GM18867 (cell line): ENCODE measurements around the gene CABLES2.
A peak's percentile ranks its signal among the peaks of the same experiment; 100 is the strongest.
"Not testable (repeated sequence)": the region's sequence is repeated elsewhere in the genome, so short reads cannot be mapped to it uniquely, and the experiment has no call there.

Experiments
- ATAC-seq: cut with Tn5 transposase; IDR thresholded peaks from one replicate; pipeline ENCODE4 v1.9.1; 2021; ENCODE audit warnings: mild to moderate bottlenecking, moderate library complexity; ENCODE audit not compliant: unreplicated experiment

Gene CABLES2

DNA sequence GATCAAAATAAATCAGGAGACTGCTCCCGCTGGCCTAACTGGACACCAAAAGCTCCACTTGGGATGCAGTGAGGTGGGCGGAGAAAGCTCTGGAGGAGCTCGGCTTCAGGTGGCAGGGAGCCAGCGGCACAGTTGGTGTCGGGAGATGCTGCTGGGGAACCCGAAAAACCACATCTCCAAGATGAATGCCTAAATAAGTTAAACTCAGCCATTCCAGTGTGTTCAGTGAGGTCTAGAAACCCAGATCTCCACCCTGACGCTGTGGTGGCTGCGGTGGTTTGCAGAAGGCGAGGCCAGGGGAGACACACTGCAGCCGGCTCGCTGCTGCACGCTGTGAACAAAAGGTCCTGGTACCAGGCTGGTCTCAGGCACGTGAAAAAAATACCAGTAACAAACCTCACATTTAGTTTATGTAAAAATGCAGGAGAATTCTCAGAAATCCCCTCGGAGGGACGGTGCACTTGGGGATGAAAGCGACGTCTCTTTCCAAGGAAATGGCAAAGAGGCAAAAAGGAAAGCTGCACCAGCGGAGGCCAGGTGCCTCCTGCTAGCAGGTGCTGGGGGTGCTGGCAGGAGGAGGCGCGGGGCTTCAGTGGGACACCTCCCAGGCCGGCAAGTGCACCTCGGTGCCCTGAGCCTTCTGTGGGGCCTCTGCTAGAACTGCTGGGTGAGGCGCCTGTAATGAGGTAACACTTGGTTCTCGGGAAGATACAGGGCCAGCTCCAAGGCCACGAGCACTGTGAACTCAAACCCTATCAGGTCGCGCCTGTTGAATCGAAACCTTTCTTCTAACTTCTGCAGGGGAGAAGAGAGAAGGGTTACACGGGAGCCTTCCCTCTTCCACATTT is 16.5 kb downstream of the CABLES2 start:
- ATAC-seq: no peak

DNA sequence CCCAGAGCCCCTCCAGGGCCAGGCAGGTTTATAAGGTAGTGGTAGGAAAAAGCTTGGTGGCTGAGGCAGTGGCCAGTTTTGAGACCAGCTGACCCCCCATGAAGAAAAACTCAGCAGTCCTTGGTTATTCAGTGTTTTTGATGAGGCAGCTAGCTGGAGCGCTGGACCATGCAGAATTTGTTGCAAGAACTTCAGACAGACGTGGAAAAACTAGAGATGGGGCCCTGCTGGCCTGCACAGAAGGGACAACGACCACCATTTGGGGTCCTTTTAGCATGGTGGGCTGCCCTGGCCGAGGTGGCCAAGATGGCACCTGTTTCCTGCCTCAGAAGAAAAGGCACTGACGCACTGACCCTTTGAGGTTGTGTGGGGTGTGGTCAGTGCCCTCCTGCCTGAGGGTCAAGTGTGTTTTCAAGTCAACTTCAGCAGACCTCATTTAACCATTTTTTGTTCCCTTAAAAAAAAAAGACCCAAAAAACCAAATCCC is 17.4 kb downstream of the CABLES2 start:
- ATAC-seq: no peak

DNA sequence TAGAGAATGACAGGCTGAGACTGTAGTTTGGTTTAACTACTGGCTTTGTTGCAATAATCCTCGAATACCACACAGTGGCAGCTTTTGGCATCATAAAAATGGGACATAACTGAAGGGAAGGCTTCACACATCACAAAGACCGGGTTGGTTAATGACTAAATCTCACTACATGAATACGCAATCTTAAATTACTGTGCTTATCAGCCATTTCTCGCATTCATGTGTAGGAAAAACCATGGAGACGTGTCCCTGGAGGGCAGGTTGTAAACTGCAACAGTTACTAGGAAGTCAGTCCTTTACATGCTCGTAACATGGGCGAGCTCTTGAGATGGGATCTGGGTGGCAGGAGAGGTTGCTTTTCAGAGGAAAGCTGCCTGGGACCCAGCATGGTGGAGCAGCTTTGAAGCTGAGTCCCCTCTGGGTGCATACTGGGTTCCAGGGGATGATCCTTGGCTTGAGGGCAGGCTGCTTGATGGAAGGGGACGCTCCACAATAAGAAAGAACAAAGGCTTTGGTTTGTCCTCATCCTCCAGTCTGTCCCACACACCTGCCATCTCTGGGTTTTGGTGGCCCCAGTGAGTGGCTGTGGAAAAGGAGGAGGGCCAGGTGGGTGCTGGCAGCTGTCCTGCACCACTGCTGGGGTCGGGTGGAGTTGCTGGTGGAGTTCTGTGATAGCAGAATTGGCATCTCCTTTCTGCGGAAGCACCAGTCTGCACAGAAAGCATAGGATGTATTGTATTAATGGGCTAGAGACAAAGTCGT is 18.1 kb downstream of the CABLES2 start:
- ATAC-seq: no peak

DNA sequence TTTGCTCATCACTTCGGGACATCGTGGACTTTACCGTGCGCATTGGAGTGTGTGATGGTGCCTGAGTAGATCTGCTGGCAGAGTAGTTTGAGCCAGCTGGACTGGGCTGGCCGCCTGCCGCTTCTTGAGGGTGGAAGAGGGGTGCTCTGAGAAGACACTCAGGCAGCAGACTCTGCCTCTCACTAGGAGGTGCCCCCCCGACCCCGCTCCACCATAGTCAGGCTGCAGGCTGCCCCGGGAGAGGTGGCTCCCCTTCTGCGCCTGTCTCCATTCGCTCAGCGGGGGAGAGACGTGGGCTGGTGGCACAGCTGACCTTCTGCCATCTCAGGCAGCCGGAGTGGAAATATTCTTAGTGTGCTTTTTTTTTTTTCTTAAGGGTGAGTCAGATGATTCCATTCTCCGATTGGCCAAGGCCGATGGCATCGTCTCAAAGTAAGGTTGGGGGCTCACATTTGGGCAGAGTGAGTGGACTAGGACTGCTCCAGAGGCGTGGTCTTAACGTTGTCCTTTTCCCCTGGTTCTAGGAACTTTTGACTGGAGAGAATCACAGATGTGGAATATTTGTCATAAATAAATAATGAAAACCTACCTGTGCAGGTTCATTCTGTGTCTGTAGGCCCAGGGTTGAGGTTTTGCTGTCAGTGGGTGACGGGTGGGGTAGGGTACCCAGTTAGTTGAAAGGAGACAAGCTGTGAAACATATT is 19.0 kb downstream of the CABLES2 start:
- ATAC-seq: no peak

DNA sequence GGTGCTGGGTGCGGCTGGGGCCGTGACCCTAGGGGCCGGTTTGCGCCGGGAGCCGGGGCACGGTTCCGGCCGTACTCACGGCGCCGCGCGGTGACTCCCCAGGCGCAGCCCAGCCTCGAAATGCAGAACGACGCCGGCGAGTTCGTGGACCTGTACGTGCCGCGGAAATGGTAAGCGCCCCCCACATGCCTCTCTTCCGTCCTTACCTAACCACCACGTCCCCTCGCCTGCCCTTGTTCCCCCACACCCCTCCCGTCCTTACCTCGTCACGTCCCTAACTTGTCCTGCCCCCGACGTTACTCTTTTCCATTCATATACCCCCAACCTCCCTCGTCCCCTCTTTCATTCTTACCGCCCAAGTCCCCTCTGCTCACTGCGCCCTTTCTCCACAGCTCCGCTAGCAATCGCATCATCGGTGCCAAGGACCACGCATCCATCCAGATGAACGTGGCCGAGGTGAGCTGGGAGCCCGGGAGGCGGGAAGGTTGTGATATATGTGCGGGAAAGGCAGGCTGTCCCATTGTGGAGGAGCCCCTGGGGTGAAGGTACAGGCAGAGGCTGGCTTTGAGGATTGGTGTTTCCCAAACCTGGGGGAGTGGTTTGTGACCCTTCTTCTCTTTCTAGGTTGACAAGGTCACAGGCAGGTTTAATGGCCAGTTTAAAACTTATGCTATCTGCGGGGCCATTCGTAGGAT is 19.7 kb downstream of the CABLES2 start:
- ATAC-seq: no peak

DNA sequence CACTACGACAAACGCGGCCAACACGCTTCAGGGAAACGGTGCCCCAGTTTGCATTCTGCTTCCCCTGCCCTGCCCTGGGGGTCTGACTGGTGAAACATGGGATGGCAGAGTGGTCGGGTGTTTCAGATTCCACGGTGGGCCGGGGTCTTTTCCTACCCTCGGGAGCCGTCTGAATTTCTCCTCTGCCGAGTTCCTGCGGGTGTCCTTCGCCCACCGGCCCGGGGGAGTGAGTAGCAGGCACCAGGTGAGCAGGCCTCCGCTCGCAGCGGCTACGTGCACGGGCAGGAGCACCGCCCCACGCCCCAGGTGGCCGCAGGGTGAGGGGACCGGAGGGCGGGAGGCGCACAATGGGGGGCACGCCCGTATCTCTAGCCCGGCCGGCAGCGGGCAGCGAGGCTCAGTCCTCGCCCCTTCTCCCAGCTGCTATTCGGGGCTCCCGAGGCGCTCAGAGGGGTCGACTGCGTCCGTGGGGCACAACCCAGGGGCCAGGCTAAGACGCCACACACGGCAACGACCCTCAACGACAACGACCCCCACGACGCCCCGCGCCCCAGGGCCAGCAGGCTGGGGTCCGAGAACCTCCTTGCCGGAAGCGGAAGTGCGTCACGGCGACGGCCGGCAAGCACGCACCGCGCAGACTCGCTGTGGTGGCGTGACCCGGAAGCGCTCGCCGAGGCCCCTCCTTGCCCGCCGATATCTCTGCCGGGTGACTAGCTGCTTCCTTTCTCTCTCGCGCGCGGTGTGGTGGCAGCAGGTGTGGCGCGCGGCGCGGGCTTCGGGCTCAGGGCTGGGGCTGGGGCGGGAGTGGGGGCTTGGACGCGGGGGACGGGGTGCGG is 20.5 kb downstream of the CABLES2 start, which contains the start of gene RPS21:
TSS of gene RPS21 (plus strand) at position 721 of the 836 bp plus-strand sequence. CDS start 236 bp downstream, outside the sequence.
- ATAC-seq: peak; percentile 83

DNA sequence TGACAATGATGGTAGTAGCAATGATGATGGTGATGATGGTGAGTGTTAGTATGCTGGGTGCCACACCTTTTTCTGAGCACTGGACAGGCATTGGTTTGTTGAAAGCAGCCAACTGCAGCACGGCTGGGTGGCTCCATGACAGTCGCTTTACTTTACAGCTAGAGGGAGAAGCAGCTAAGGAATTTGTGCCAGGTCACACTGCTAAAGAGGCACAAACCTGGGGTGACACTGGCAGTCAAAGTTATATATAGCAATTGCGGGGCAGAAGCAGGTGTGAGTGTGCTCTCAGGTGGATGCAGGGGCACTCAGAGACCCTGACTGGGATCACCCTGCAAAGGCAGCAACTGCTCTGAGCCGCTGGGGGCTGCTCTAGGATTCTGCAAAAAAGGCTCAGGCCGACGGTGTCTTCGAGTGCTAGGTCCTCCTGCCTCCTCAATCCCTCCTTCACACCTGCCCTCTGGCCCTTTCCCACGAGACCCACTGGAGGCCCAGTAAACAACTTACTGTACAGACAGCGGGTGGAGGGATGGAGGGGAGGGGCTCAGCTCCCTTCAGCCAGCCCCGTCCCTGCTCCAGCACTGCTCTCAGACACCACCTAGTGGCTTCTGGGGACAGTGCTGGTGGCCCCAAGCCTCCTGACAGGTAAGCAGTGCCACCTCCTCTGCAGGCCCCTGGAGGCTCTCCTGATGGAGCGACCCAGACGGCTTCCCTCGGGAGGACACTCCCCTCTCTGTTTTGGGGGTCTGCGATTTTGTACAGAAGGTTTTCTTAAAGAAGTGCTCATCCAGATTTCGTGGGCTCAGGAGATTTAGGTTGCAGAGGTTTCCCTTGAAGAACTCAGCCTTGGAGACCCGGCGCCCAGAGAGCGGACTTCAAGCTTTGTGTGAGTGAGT is 24.5 kb downstream of the CABLES2 start:
- ATAC-seq: peak; percentile 53

DNA sequence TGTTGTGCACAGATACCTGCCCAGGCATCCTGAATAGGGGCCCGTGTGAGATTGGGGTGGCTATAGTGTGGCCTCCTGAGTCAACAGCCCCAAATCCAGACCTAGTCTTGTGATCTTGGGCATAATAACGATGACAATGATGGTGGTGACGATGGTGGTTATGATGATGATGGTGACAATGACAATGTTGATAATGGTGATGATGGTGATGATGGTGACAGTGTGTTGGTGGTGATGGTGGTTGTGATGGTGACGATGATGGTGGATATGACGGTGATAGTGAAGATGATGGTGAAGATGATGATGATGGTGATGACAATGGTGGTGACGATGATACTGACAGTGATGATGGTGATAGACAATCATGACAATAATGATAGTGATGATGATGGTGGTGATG is 25.2 kb downstream of the CABLES2 start:
- ATAC-seq: no peak

DNA sequence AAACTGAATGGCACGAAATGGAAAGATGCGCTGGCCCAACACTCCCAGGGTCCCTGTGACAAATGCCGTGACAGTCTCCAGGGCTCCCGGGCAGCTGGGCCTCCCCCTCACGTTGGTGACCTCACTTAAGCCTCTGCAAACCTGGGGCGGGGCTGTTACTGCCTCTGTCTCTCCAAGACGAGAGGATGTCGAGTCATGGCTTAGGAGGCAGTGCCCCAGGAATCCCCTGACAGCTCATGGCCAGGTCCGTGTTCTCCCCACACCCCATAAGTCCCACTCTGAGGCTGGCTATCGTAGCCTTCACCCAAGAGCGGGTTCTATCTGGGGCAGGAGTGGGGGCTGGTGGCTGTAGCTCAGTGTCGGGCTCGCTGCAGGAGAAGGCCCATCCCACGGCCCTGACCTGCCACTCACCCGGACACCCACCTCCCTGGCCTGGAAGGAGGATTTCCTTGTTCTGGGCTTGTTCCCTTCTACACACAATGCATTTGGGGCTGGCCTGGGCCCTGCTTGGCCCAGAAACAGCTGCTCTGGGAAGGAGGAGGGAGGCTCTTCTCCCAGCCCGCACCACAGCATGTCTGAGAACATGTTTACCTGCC is 25.8 kb downstream of the CABLES2 start:
- no peak for ATAC-seq

DNA sequence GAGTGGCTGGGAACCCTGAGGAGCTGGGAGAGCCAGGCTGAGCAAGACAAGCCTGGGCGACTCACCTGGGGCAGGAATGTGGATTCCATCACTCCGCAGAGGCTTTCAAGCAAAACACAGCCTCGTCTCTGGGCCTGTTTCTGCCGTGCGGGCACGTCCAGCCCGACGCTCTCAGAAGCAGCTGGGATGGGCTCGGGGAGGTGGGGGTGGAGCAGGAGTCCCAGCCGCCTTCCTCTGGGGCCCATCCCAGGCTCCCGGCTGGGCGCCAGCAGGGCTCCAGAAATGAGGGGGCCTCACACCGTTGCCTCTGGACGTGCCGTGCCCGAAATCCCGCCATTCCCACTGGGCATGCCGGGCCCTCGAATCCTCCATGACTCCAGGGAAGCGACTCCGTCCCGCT is 28.9 kb downstream of the CABLES2 start:
- no peak for ATAC-seq

DNA sequence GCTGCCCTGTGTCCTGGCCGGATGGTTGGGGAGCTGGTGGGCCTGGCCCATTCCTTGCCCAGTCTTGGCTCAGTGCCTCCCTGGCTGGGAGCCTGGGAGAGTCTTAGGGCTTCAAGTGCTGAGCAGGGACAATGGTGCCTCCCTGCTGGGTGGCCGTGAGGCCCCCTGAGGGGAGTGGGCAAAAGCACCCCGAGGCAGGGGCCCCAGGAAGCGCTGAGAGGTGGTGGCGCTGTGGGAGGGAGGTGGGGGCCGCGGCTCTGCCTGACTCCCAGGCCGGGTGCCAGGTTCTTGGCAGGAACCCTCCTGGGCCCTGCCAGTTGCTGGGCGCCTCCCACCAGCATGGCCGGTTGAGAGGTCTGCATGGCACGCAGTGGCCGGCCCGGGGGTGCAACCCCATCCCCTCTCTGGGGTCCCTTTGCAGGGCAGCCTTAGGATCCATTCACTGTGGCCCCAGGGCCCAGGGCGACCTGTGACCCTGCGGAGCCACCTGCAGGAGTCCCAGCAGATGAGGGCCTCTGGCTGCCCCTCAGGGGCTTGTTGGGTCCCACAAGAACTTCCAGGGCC is 29.4 kb downstream of the CABLES2 start:
- ATAC-seq: no peak

DNA sequence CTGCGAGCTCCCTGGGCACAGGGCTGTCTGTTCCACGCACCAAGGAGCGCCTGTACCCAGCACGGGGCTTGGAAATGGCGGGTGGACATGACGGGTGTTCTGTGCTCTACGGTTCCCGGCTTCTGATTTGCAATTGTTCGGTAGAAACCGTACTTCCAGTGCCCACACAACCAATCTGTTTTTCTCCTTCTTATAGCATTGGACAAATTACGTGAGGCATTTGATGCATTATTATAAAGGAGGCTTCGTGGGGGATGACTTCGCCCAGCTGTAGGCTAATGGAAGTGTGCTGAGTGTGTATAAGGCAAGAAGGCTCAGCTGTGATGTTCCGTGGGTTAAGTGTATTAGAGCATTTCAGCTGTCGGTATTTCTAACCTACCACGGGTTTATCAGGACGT is 30.0 kb downstream of the CABLES2 start:
- ATAC-seq: no peak

DNA sequence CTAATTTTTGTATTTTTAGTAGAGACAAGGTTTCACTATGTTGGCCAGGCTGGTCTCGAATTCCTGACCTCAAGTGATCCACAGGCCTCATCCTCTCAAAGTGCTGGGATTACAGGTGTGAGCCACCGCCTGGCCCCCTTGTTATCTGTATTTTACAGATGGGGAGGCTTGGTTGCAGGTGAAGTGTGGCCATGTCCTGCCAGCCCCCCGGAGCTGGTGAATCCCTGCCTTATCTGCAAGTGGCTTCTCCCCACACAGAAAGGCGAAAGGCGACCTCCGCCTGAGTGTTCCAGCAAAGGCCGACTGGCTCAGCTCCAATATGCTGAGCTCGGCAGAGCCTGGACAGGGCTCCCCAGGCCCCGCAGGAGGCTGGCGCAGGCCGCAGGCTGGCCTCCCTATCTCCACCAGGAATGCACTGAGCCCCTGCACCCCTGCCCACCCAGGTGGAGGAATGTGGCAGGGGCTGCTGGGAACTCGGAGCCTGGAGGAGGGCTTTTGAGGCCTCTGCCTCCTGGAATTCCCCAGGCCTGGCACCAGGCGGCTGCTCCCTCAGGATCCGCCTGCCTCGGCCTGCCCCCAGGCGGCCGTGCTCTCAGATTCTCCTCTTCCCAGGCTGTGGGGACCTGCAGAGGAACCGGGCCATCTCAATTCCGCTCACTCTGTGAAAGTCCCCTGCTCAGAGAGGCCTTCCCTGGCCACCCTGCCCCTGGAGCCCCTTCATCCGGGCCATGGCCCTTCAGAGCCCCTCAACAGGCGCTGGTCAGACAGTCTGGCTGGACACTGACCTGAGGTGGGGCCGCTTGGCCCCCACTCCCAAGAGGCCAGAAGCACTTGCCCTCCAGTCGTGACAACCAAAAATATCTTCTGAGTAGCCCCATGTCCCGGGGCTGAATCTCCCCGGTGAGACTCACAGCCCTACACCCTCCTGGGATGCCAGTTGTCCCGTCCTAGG is 30.7 kb downstream of the CABLES2 start:
- no peak for ATAC-seq

DNA sequence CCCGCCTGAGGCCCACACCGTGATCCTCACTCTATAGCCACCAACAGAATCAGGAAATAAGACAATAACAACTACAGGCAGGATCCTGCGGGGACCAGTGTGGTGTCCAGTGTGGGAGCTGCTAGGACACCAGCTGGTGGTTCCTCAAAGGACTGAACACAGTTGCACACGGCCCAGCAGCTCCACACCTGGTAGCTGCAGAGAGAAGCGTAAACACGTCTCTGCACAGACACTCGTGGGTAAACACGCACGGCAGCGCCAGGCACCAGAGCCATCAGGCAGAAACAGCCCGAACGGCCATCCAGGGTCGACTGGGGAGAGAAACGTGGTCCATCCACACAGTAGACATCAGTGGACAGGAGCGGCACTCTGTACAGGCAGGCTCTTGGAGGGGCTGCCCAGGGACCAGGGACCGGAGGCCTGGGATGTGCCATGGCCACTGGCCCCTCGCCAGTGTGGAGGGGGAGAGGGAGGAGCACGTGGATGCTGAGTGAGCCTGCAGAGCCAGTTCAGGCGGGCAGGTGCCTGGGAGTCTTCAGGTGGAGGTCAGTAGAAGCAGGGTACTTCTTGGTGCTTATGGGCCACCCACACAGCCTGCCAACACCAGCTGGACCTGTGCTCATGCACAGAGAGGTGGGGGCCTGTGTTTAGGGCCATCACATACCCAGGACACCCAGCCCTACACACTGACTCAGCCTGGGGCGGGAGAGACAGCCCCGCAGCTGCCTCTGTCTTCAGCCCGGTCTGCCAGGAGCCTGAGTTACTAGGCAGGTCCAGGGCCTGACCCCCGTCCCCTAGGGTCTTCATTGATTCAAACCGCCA is 32.5 kb downstream of the CABLES2 start:
- ATAC-seq: no peak

DNA sequence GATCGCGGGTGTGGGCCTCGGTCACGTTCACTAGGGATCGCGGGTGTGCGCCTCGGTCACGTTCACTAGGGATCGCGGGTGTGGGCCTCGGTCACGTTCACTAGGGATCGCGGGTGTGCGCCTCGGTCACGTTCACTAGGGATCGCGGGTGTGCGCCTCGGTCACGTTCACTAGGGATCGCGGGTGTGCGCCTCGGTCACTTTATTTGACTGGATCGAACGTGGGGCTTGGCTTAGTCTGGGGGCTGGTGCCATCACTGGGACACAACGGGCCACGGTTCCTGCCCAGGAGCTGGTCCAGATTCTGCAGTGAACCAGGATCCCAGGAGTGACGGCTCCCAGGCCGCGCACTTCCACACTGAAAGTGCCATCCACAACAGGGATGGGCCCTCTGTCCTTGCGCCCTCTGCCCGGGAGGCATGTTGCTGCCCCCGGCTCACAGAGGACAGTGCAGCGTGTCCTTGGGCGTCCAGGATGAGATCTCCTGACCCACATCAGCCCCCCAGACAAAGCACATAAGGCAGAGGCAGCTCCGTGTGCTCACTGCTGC is 33.4 kb downstream of the CABLES2 start:
- ATAC-seq: not testable (repeated sequence)
